DMS53 (cell line): ENCODE measurements around the gene PDSS2.

Experiments used
- DNase-seq: peaks from one replicate; lab custom pipeline; 2025; lab: John Stamatoyannopoulos, UW

Gene PDSS2

DNA sequence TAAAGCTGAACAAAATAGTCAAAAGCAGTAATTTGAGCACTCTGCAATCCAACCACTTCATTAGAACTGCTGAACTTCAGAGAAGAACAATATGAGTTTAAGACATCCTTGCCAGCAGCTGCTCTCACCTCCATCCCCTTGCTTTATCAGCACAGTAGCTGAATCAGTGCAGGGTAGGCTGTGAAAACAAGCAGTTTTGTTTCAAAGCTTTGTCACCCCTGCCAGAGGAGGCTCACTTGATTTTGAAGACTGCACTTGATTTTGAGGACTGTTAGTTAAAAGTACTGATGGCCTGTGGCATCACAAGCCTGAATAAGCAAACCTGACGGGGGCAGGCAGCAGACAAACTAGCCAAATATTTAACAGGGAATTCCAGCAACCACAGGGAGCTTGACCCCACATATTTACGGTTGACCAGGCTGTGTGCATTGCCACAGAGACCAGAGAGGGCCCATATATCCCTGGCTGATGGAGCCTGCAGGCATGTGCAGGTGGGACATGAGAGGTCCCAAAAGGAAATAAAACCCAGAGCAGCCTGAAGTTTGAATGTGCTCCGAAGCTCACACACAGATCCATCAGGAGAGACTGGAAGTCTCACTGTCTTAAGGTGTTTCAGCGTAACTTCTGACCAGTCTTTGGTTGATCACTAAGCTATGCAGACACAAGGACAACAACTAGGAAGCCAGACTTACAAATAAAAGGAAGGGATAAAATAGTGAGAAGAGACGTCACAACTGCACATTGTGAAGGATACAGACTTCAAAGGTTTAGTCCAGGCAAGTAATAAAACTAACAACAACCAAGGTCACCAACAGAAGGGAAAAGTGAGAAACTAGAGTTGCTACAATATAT, 97.4 kb downstream of the PDSS2 start:
- DNase-seq = no peak

DNA sequence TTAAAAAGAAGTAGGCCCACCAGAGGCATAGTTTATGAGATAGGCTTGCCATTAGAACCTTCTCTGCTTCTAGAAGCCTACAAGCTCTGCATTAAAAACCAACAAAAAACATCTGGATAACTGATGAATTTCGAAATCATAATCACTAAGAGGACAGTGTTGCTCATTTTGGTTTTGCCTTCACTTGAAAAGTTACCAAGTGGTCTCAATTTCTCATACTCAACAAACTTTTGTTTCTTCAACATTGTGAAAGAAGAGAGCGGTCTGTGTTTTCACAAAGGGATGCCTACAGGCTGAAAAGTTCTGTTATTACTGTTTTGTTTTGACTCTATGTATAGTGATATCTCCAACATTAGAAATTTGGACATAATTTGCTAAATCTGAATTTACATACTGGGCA, 98.9 kb downstream of the PDSS2 start:
- DNase-seq = no peak

DNA sequence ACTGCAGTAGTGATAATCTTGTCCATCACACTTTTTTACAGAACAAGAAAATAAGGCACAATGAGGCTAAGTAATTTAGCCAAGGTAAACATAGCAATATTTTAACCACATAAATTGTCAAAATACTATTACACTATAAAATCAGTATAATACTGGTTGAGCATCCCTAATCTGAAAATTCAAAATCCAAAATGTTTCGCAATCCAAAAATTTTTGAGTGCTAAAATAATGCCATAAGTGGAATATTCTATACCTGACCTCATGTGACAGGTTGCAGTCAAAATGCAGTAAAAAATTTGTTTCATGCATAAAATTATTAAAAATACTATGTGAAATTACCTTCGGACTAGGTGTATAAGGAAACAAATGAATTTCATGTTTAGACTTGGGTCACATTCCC, 101.5 kb downstream of the PDSS2 start:
- DNase-seq = no peak

DNA sequence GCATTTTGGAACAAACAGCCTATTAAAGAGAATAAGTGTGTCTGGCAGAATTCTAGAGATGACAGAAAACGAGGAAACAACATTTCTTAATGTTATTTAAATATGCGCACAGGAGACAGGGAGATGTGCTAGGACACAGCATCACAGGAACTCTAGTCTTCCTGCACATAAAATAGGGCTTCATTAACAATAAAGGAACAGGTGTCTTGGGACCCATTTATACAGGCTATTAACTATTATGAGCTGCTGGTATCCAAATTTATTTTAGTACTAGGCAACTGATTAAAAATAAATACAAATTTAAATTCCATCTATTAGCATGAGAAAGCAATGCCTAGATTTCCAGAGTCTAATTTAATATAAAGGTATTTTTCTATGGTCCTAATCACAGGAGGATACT, 102.3 kb downstream of the PDSS2 start:
- DNase-seq = no peak

DNA sequence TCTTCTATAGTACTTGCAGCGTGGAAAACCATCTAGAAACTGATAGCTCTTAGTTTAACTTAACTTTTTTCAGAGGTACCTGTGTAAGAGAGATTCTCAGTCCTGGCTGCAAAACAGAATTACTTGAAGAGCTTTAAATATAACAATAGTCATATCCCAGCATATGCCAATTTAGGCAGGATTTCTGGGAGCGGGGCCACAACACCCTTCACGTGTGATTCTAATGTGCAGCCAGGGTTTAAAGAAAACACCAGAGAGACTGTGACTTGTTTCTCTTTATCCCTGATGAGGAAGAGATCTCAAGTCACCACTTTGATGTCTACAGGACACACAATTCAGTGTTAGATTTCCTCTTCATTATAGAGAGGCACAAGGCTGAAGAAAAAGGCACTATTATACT, 103.7 kb downstream of the PDSS2 start:
- no peak for DNase-seq

DNA sequence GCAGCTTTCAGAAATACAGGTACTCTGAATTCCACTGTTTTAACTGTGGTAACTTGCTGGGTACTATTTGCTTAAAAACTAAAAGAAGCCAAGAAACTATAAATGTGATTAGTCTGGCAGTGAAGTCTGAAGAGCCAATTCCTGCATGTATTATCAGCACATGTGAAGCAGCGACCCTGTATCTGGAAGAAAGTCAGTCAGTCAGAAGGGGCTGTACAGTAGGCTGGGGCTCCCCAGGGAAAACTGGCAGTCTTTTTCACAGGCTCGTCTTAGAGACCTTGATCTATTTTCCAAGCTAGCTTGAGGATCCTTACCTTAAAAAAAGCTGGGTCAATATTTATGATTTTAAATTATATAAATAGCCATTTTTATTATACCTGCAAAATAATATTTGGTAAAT, 104.9 kb downstream of the PDSS2 start:
- no peak for DNase-seq

DNA sequence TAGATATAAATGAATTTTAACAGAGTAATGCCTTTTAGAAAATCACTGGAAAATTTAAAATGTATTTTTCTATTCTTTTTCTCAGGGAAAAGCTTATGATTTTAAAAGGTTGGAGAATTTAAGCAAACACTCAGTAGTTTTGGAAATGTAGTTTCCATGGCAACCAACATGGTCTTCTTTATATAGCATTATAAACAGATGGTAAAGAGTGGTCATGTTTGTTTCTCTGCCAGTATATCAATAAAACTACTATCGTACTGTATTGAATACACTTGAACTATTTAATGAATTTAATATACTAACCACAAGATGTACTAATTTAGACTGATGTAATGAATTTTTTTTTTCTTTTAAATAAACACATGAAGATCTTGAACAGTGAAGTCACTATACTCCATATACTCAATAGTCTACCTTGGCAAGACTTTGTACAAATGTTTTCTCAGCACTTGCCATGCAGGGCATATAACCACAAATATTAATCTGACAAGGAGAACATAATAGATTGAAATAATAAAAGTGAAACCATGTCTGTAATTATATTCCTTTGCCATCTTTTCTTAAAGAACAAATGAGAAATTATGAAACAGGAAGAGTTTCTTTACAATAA, 105.5 kb downstream of the PDSS2 start:
- DNase-seq = peak; percentile 10

DNA sequence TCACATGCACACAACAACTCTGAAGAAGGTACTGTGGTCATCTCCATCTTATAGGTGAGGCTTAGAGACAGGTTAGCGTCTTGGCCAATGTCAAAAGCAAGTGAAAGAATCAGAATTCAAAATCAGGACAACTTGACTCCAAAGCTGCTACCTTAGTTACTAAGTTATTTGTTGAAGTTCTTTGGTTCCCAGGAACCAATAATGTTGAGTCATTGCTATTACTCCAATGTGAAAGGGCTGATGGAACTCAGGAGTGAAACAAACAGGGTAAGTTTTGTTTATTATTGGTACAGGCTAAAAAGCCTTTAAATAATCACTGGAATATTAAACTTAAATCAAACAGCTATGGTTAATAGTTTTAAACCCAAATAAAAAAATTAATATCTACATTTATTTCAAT, 111.1 kb downstream of the PDSS2 start:
- DNase-seq = peak; percentile 2

DNA sequence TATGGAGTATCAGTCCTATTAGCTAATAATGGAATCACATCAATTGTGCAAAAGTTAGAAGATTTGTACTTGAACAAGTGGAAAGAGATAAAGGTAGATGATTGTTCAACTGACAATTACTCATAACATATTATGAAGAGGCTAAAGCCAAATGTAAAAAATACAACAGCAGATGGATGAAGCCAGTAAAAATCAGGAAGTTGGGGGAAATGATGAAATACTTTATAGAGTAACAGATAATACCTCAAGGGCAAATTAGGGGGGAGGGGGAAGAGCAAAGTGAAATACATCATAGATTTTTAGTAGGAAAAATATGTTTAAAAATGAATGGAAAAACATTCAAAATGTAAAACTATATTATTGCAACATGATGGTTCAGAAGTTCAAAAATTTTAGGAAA, 114.0 kb downstream of the PDSS2 start:
- no peak for DNase-seq

DNA sequence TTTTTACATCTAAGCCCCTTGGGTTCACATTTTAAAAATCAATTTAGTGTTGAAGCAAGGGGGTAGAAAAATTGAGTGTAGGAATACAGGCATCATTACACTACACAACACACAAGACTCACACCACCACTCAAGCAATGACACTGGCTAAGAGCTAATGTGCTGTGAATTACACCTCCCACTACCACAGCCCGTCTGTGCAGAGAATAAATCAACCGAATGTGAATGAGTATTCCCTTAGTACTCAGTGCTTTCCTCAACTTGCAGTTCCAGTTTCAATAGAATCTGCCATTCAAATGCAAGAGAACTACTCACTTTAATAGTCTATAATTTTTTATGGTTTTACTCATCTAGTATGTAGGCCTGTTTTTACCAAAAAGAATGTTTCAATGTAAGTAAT, 114.4 kb downstream of the PDSS2 start:
- no peak for DNase-seq

DNA sequence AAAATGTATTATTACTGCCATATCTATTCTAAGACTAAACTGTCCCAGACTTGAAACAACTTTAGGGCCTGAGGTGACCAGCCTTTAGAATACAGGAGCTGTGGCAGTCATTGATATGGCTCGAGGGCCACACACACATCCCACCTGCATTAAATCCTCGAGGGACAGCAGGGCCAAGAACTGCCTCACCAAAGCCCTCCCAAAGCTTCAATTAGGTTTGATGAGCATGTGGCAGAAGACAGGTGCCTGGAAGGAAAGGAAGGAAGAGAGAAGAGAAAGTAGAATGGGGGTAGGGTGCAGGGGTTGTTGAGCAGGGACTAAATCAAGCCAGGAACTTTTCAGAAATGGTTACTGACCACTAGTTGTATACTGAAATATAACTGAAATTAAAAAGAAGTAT, 115.0 kb downstream of the PDSS2 start:
- DNase-seq = no peak

DNA sequence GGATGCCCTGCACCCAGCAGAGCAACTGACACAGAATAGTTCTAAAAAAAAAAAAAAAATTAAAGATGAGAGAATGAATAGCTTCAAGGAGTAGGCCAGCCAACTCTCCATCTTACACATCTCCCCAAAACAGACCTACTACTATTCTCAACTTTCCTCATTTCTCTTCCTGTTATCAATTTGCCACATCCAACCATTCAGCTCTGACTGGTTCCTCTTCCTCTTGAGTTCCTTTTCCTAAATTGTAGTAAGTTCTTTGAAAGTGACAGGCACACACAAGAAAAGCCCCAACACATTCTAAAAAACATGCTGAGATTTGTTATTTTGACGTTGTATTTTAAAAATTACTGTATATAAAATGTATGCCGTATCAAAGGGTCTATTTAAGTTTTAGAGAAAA, 117.2 kb downstream of the PDSS2 start:
- no peak for DNase-seq

DNA sequence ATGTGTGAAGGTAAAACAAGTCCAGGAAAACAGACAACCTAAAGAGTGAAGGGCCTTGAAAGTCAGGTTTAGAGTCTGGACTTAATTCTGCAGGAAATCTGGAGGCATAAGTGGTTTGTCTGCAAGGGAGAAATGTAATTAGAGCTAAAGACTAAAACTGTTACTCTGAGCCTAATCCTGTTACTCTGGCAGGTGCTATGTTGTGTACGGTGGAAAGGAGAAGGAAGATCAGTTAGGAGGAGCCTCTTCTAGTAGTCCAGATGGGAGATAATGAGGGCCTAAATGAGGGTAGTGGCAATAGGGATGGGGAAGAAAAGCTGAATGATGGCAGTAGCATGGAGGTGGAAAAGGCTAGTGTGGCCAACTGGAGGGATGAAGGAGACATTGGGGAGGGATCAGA, 118.5 kb downstream of the PDSS2 start:
- DNase-seq = no peak

DNA sequence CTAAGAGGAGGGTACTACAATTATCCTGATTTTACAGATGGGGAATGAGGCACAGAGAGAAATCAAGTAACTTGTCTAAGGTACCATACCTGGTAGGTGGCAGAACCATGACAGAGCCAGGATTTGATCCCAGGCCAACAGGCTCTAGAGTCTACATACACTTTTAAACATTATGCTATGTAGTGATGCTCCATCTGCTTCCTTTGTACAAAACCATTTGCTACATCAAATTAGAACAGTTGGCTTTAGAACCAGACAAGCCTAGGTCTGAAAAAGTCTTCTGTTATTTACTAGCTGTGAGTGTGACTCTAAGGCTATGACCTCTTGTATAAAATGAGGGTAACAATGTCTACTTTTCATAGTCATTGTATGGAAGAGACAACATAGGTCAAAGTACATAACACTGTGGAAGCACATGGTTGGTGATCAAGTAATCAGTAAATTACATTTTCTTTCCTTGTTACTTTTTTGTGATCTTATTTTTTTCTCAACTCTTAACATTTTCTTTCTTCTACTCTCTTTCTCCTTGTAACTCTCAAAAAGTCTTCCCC, 122.1 kb downstream of the PDSS2 start:
- DNase-seq = no peak

DNA sequence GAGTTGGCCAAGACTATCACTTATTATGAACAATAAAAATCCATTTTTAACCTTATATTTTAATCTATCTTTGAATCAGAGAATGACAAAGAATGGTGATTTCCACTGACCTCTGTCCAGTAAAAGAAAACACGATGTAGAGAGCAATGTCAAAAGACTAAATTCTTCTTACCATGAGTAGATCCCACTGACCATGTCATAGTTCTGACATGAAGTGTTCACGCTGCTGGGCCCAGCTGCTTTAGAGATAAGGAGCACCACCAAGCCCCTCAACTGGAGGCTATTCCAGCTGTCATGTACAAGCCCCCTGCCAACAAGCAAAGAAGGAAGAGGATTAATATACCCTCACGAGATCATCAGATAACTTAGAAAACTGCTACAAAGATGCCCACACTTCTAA, 125.3 kb downstream of the PDSS2 start:
- no peak for DNase-seq

DNA sequence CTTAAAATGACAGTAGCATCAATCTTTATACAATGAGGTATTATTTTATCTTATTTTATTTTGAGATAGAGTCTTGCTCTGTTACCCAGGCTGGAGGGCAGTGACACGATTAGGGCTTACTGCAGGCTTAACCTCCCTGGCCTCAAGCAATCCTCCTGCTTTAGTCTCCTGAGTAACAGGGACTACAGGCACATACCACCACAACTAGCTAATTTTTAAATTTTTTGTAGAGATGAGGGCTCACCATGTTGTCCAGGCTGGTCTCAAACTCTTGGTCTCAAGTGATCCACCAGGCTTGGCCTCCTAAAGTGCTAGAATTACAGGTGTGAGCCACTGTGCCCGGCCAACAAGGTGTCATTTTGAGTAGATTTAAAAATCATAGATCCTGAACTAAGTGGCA, 125.9 kb downstream of the PDSS2 start:
- DNase-seq = no peak

DNA sequence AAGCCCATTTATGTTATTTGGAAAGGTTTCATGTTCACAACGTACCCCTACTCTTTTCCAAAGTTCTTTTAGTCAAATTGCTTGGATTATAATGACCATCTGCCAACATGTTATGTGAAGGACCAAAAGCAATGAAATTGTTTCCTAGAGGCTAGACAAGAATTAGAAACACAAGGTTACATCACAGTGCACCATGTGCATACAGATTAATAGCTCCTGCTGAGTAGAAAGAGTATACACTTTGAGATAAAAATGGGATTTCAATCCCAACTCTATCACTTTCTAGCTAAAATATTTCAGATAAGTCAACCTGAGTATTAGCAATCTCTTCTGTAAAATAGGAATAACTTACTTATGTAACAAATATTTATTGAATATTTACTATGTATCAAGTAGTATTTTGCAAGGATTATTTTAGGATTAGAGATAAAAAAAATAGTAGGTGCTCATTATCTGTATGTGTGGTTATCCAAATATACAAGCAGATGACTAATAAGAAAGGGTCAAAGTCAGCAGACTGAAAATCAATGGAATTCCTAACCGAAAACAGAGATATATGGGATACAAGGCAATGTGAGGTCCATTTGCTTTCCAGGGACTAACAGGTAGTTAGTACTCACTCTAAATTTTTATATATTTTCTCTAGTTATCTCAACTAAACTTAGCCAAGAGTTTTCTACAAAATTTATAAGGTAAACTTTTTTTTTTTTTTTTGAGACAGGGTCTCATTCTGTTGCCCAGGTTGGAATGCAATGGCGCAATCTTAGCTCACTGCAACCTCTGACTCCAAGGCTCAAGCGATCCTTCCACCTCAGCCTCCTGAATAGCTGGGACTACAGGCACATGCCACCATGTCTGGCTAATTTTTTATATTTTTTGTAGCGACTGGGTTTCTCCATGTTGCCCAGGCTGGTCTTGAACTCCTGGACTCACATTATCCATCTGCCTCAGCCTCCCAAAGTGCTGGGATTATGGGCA, 127.7 kb downstream of the PDSS2 start:
- no peak for DNase-seq

DNA sequence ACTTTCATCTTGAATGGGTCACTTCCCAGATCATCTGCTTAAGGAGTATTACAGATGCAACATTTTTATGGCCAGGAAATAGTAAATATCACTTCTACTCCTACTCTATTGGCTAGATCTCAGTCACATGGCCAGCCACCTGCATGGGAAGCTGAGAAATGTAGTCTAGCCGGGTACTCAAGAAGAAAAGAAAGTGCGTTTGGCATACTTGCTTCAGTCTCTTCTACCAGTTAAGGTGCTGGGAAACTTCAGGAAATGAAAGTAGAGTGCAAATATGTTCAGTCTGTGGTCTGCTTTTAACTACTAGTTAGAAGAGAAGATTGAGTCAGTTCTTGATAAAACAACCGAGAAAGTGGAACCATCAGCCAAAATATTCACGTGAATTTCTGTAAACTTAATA, 129.2 kb downstream of the PDSS2 start:
- no peak for DNase-seq

DNA sequence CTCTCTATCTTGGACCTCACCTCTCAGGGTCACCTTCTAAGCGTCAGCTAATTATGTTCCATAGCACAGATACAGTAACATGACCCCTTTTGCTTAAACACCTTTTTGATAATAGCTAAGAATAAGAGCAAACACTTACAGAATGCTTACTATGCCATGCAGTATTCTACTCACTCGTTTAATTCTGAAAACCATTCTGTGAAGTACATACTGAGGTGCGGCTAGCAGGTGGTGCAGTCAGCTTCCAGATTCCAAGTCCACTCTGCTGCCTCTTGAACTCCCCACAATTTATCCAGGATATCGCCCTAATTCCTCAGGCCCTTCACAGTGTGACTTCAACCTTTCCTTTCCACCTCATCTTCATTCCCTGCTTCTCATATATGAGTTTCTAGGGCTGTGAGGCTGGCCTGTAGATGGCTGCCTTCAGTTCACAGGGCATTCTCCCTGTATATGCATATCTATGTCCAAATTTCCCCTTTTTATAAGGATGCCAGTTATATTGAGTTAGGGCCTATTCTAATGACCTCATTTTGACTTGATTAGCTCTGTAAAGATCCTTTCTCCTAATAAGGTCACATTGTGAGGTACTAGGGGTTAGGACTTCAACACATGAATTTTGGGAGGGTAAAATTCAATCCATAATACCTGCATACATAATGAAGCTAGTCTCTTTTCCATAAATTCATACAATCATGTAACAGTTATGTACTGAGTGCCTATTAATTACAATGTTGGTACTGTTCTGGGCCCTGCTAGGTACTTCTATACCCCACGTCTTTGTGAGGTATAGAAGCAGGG, 130.1 kb downstream of the PDSS2 start:
- no peak for DNase-seq

DNA sequence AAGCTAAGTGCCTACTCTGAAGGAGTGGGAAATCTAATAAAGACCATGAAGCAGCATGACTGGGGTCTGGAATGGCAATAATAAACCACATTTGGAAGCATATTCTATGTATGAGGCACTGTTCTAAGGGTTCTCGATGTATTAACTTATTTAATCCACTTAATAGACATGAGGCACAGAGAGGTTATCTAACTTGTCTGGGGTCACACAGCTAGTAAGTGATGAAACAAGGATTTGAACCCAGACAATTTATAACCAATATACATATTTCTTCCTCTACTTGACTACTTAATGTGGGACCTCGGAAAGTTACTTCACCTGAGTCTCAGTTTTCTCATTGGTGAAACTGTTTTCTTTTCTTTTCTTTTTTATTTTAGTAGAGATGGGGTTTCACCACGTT, 131.3 kb downstream of the PDSS2 start:
- DNase-seq = no peak

DNA sequence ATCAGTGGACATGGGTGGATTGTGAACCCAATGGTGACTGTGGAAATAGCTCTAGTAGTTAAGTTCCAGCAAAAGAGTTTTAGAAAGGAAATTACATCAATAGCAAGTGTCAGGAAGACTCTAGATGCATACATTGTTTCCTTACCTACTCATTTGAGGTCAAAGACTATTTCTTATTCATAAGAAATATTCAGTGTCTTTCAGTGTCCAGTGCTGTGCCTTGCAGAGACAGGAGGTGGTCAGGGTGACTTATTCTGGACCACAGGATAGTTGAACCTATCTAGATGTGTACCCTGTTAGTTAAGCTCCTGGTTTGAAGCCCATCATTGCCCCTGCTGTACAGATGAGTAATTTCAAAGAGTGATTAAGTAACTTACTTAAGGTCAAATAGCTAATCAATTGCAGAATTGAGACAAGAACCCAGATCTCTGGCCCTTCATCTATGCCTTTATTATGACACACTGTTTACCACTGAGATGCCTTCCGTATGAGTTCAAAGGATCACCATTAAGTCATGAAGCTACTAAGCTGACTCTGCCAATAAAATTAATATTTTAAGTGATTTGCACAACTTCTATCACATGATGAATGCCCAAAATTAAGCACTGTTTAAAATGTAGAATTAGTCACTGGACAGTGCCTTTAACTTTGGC, 136.1 kb downstream of the PDSS2 start:
- DNase-seq = no peak
